Muscle layer of duodenum (tissue), 2 donors: ENCODE data around the gene UVSSA.

Experiments
- H3K27ac ChIP-seq: one replicate; pipeline ENCODE4 v1.7.0; 2013; ENCODE audit warnings: mild to moderate bottlenecking, low read length
- H3K27me3 ChIP-seq: one replicate; pipeline ENCODE4 v1.7.0; 2013; ENCODE audit warnings: low read depth, mild to moderate bottlenecking, control low read depth, low read length
- H3K36me3 ChIP-seq, 2 donors: one replicate each; pipeline ENCODE4 v1.7.0; 2013; ENCODE audit warnings: low read length in 2 of 2, control low read depth in 1 of 2, mild to moderate bottlenecking in 1 of 2; ENCODE audit not compliant: insufficient read depth in 2 of 2, control insufficient read depth in 1 of 2
- H3K4me1 ChIP-seq, 2 donors: one replicate each; pipeline ENCODE4 v1.7.0; 2013; ENCODE audit warnings: low read length in 2 of 2, mild to moderate bottlenecking in 2 of 2, control low read depth in 1 of 2, moderate library complexity in 1 of 2; ENCODE audit not compliant: insufficient read depth in 2 of 2, control insufficient read depth in 1 of 2
- H3K4me3 ChIP-seq, 2 donors: one replicate each; pipeline ENCODE4 v1.7.0; 2013; ENCODE audit warnings: low read length in 2 of 2, low read depth in 1 of 2, mild to moderate bottlenecking in 1 of 2
- H3K9me3 ChIP-seq, 2 donors: one replicate each; pipeline ENCODE4 v1.7.0; 2013; ENCODE audit warnings: low read length in 2 of 2, control low read depth in 1 of 2, mild to moderate bottlenecking in 1 of 2; ENCODE audit not compliant: control insufficient read depth in 1 of 2
- donor health status: healthy.

UVSSA gene

DNA sequence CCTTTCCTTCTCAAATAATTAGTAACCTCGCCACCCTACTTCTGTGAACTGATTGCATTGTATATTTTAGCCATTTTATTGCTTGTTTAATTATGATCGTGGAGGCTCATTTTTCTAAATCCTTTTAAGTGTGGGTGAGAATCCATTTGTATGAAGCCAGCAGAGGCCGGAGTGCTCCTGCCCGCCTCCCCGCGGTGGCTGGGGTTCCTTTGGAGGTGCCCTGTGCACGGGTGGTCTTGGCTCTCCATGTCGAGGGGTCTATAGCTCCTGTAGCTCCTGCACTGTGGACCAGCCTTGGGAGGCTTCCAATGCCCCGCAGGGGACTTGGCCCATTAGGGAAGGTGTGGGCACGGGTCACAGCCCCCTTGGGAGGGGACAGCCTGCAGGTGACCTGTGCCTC, 15.0 kb downstream of the UVSSA start:
- Histone ChIP-seq H3K36me3 (peaks cover 0 to 56% of the 10 kb centered on the region in 2 donors), H3K4me1 (no peaks in the 10 kb centered on the region), H3K27ac (no peak overlapping the region), H3K4me3 (no peak overlapping the region), H3K9me3 (no peaks in the 10 kb centered on the region), H3K27me3 (no peaks in the 10 kb centered on the region)

GRCh38 chr4:1362521-1362920, 15.5 kb downstream of the UVSSA start:
- no peaks in the 10 kb centered on the region for H3K4me1 ChIP-seq
- no peak overlapping the region for H3K4me3 ChIP-seq
- peaks cover 0 to 57% of the 10 kb centered on the region in 2 donors for H3K36me3 ChIP-seq
- H3K27ac ChIP-seq: no peak overlapping the region
- no peaks in the 10 kb centered on the region for H3K27me3 ChIP-seq
- H3K9me3 ChIP-seq: no peaks in the 10 kb centered on the region

- Histone ChIP-seq H3K27ac (no peak overlapping the region), H3K36me3 (peaks cover 0 to 57% of the 10 kb centered on the region in 2 donors), H3K9me3 (no peaks in the 10 kb centered on the region), H3K4me1 (no peaks in the 10 kb centered on the region), H3K27me3 (no peaks in the 10 kb centered on the region), H3K4me3 (no peak overlapping the region)
Measured at GRCh38 chr4:1363513-1363912, 16.5 kb downstream of the UVSSA start.

GRCh38 chr4:1364217-1364616, 17.2 kb downstream of the UVSSA start:
- H3K27me3 ChIP-seq: no peaks in the 10 kb centered on the region
- no peak overlapping the region for H3K4me3 ChIP-seq
- no peaks in the 10 kb centered on the region for H3K4me1 ChIP-seq
- no peak overlapping the region for H3K27ac ChIP-seq
- no peaks in the 10 kb centered on the region for H3K9me3 ChIP-seq
- peaks cover 0 to 56% of the 10 kb centered on the region in 2 donors for H3K36me3 ChIP-seq

GRCh38 chr4:1364748-1365147, 17.7 kb downstream of the UVSSA start:
- H3K9me3 ChIP-seq: no peaks in the 10 kb centered on the region
- no peaks in the 10 kb centered on the region for H3K4me1 ChIP-seq
- no peak overlapping the region for H3K27ac ChIP-seq
- no peaks in the 10 kb centered on the region for H3K27me3 ChIP-seq
- H3K4me3 ChIP-seq: no peak overlapping the region
- H3K36me3 ChIP-seq: peaks cover 0 to 56% of the 10 kb centered on the region in 2 donors

DNA sequence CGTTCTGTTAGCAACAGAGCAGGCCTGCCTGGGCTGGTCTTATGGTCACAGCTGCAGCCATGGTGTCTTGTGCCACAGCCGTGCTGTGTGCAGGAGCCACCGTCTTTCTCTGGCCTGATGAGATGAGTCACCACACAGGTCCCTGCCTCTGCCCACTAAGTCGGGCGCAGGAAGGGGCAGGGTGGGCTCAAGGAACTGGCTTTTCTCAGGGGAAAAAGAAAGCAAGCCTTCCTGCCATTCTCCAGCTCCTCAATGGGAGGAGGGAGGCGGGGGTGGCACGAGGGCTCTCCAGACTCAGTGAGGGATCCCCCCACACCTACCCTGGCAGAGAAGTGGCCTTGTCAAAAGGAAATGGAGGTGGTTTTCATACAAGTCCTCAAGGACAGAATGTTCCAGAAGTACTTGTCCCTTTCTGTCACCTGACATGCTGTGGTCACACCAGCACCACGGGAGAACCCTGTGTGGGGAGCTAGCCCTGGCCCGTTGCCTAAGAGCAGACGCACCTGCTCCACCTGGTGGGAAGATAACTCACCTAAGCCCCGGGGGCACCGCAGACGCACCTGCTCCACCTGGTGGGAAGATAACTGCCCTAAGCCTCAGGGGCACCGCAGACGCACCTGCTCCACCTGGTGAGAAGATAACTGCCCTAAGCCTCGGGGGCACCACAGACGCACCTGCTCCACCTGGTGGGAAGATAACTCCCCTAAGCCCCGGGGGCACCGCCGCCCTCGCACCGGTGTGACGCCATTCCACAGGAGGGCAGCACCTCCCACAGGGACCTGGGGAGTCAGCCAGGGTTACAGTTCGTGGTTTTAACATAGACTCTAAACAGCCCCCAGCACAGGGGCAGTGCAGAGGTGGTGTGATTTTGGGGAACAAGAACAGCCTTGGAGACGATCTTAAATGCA, 18.5 kb downstream of the UVSSA start:
- Histone ChIP-seq H3K9me3 (no peaks in the 10 kb centered on the region), H3K36me3 (peaks cover 0 to 49% of the 10 kb centered on the region in 2 donors), H3K27me3 (no peaks in the 10 kb centered on the region)

GRCh38 chr4:1366371-1367229, 19.6 kb downstream of the UVSSA start:
- peaks cover 4 to 52% of the 10 kb centered on the region in 2 donors for H3K36me3 ChIP-seq

More for the DNA sequence above, 18.5 kb downstream of the UVSSA start:
- no peak overlapping the region for H3K27ac ChIP-seq
- H3K4me1 ChIP-seq: no peaks in the 10 kb centered on the region
- H3K4me3 ChIP-seq: no peak overlapping the region

GRCh38 chr4:1367230-1367935, 20.4 kb downstream of the UVSSA start:
- Histone ChIP-seq H3K9me3 (no peaks in the 10 kb centered on the region), H3K27ac (no peak overlapping the region), H3K36me3 (peaks cover 5 to 60% of the 10 kb centered on the region in 2 donors), H3K27me3 (no peaks in the 10 kb centered on the region), H3K4me1 (no peaks in the 10 kb centered on the region), H3K4me3 (no peak overlapping the region)

More at GRCh38 chr4:1366371-1367229, 19.6 kb downstream of the UVSSA start:
- Histone ChIP-seq H3K4me1 (no peaks in the 10 kb centered on the region), H3K27ac (no peak overlapping the region), H3K27me3 (no peaks in the 10 kb centered on the region), H3K4me3 (no peak overlapping the region), H3K9me3 (no peaks in the 10 kb centered on the region)

DNA sequence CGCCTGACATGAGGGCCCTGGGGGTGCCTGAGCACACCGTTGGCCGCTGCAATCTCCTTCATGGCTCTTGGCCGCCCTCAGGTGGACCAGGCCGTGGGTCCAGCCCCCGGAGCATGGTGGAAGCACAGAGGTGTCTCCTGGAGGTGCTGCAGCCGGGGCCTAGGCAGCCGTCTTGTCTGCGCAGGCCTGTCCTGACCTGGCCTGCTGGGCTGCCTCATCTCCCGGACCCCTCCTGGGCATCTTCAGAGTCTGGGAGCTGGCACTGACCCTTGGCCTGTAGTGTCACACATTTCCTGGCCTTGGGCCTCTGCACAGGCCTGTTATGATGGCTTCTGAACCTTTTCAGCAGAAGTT, 20.9 kb downstream of the UVSSA start:
- peaks cover 5 to 64% of the 10 kb centered on the region in 2 donors for H3K36me3 ChIP-seq
- no peaks in the 10 kb centered on the region for H3K4me1 ChIP-seq
- no peak overlapping the region for H3K27ac ChIP-seq
- no peaks in the 10 kb centered on the region for H3K9me3 ChIP-seq
- H3K4me3 ChIP-seq: no peak overlapping the region
- no peaks in the 10 kb centered on the region for H3K27me3 ChIP-seq

DNA sequence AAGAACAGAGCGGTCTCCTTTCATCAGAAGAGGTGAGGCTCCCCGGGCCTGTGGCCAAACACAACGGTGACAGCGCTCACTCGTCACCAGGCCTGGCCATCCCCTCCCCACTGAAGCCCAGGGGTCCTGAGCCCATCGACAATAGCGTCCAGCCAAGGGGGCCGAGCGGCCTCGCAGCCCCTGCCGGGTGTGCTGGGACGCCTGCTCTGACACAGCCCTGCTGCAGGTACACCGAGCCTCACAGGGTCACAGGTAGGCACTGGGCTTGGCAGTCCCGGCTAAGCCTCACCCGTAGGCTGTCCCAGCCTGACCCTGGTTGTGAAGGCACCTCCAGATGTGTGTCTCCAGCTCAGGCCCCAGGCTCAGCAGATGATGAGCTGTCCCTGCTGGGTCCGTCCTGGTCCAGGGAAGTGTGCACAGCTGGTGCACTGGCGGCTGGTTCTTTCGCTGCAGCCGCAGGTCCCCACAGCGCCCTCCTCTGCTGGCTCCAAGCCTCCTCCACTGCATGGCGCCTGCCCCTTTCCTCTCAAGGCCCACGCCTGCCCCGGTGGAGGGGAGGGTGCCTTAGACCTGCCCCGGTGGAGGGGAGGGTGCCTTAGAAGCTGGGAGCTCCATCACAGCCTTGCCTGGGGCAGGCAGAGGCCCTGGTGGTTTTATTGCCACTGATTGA, 21.5 kb downstream of the UVSSA start:
- Histone ChIP-seq H3K36me3 (peaks cover 5 to 64% of the 10 kb centered on the region in 2 donors), H3K4me1 (no peaks in the 10 kb centered on the region), H3K27ac (no peak overlapping the region), H3K9me3 (no peaks in the 10 kb centered on the region), H3K4me3 (no peak overlapping the region), H3K27me3 (no peaks in the 10 kb centered on the region)
